CD14-positive monocyte (primary cell): ENCODE measurements around the gene TTC28. TPM values are rescaled to one million over a fixed set of nuclear protein-coding genes. Genes with fewer than 3 reads are reported as not detected.
A peak's percentile ranks its signal among the peaks of the same experiment; 100 is the strongest.

Experiments
- DNase-seq, 3 donors: peaks; one replicate each; pipeline ENCODE4 v3.0.0-alpha.2; 2011 to 2022
- H2AFZ ChIP-seq: 2 replicates; pipeline ENCODE4 v1.6.0; 2012; ENCODE audit warnings: mild to moderate bottlenecking, low read depth, low read length, inconsistent platforms; ENCODE audit not compliant: insufficient read depth, poor library complexity, severe bottlenecking
- H3K27ac ChIP-seq, 2 donors: 1 replicate in 1 of 2; 2 replicates in 1 of 2; pipeline ENCODE4 v1.5.1; 2012 to 2013; ENCODE audit warnings: low read length in 2 of 2, control low read depth in 1 of 2, inconsistent platforms in 1 of 2, low read depth in 1 of 2, mild to moderate bottlenecking in 1 of 2
- H3K27me3 ChIP-seq, 2 donors: one replicate each; pipeline versions ENCODE4 v1.6.0 to v1.6.1; 2011 to 2013; ENCODE audit warnings: low read length in 2 of 2; ENCODE audit not compliant: control insufficient read depth in 2 of 2, insufficient read depth in 2 of 2
- H3K36me3 ChIP-seq, 2 donors: replicated peaks in 1 of 2; 1 replicate in 1 of 2; 2 replicates in 1 of 2; pipeline versions ENCODE4 v1.5.1 to v1.6.1; 2012 to 2013; ENCODE audit warnings: low read length in 2 of 2, control low read depth in 1 of 2, inconsistent platforms in 1 of 2, mild to moderate bottlenecking in 1 of 2; ENCODE audit not compliant: insufficient read depth in 2 of 2, control insufficient read depth in 1 of 2
- H3K4me1 ChIP-seq, 2 donors: 1 replicate in 1 of 2; 2 replicates in 1 of 2; pipeline versions ENCODE4 v1.5.1 to v1.6.1; 2012 to 2013; ENCODE audit warnings: low read length in 2 of 2, control low read depth in 1 of 2, inconsistent platforms in 1 of 2, mild to moderate bottlenecking in 1 of 2, moderate library complexity in 1 of 2; ENCODE audit not compliant: insufficient read depth in 2 of 2, control insufficient read depth in 1 of 2
- H3K4me2 ChIP-seq: replicated peaks from 2 replicates; pipeline ENCODE3; 2012; ENCODE audit warnings: low read length, moderate library complexity, mild to moderate bottlenecking; ENCODE audit not compliant: poor library complexity, severe bottlenecking; ENCODE audit errors: extremely low read depth
- H3K4me3 ChIP-seq, 3 experiments: fragments of 200-600 bp in 1 of 3; sonication (generic) in 1 of 3; replicated peaks in 1 of 3; 1 replicate in 2 of 3; 2 replicates in 1 of 3; pipeline ENCODE4 v1.5.1; 2011 to 2013; ENCODE audit warnings: low read length in 3 of 3, mild to moderate bottlenecking in 3 of 3, control low read depth in 2 of 3, low read depth in 2 of 3, inconsistent platforms in 1 of 3, moderate library complexity in 1 of 3
- H3K79me2 ChIP-seq: 2 replicates; pipeline ENCODE4 v1.6.0; 2012; ENCODE audit warnings: mild to moderate bottlenecking, control low read depth, inconsistent platforms, low read length, moderate library complexity; ENCODE audit not compliant: insufficient read depth
- H3K9ac ChIP-seq: 2 replicates; pipeline ENCODE4 v1.6.0; 2017; ENCODE audit warnings: low read length, mild to moderate bottlenecking; ENCODE audit not compliant: insufficient read depth, poor library complexity, severe bottlenecking
- H3K9me3 ChIP-seq, 2 donors: replicated peaks in 1 of 2; 1 replicate in 1 of 2; 2 replicates in 1 of 2; pipeline versions ENCODE4 v1.5.1 to v1.6.1; 2012 to 2013; ENCODE audit warnings: low read length in 2 of 2, control low read depth in 1 of 2; ENCODE audit not compliant: control insufficient read depth in 1 of 2, insufficient read depth in 1 of 2
- H4K20me1 ChIP-seq: 2 replicates; pipeline ENCODE4 v1.6.0; 2012; ENCODE audit warnings: mild to moderate bottlenecking, low read length, control low read depth, moderate library complexity; ENCODE audit not compliant: insufficient read depth
- H3K27ac Mint-ChIP-seq, 7 donors: one replicate each; pipeline ENCODE4 v1.8.0; 2020; ENCODE audit warnings: mild to moderate bottlenecking in 7 of 7, mixed read lengths in 7 of 7, moderate library complexity in 6 of 7, inconsistent platforms in 2 of 7
- H3K27me3 Mint-ChIP-seq, 3 donors: one replicate each; pipeline ENCODE4 v1.8.0; 2021 to 2022; ENCODE audit warnings: low read depth in 3 of 3, mild to moderate bottlenecking in 3 of 3, mixed read lengths in 3 of 3, moderate library complexity in 3 of 3, inconsistent platforms in 1 of 3
- H3K36me3 Mint-ChIP-seq, 2 donors: one replicate each; pipeline ENCODE4 v1.8.0; 2020; ENCODE audit warnings: mixed read lengths in 2 of 2, inconsistent platforms in 1 of 2, mild to moderate bottlenecking in 1 of 2
- H3K4me1 Mint-ChIP-seq: one replicate; pipeline ENCODE4 v1.8.0; 2020; ENCODE audit warnings: mild to moderate bottlenecking, mixed read lengths
- H3K4me3 Mint-ChIP-seq, 2 donors: one replicate each; pipeline ENCODE4 v1.8.0; 2020; ENCODE audit warnings: mild to moderate bottlenecking in 2 of 2, mixed read lengths in 2 of 2, moderate library complexity in 1 of 2
- H3K9me3 Mint-ChIP-seq, 7 donors: one replicate each; pipeline ENCODE4 v1.8.0; 2020 to 2022; ENCODE audit warnings: mixed read lengths in 7 of 7, mild to moderate bottlenecking in 6 of 7, moderate library complexity in 6 of 7, inconsistent platforms in 2 of 7
- CTCF ChIP-seq: fragments of 200-600 bp; IDR thresholded peaks from one replicate; pipeline ENCODE4 v1.8.0; 2022; ENCODE audit warnings: antibody characterized with exemption, mild to moderate bottlenecking
- WGBS: methylation state at CpG from one replicate; pipeline ENCODE4 v1.1.5; 2013; ENCODE audit warnings: missing lambda C conversion rate; ENCODE audit not compliant: insufficient coverage; 5-methylcytosine and 5-hydroxymethylcytosine counted together
- intact Hi-C, 2 donors: fragments of 100-400 bp; cut with micrococcal nuclease; formaldehyde crosslinking; loops; one replicate each; pipeline versions ENCODE4 v1.15.0 to v1.15.1; 2023
- polyA plus RNA-seq, 3 donors: library from polyadenylated mRNA; depleted of rRNA in 1 of 3; unstranded in 2 of 3; stranded (reverse) in 1 of 3; fragments of 300-500 nt in 2 of 3; fragments of >200 nt in 1 of 3; fragmentation: Illumina TruSeq in 2 of 3; gene quantifications; 1 replicate in 2 of 3; 2 replicates in 1 of 3; pipeline ENCODE4 v1.2.3, GENCODE V29; 2012 to 2021

Gene TTC28
- polyA plus RNA-seq, 3 donors, result 0.24 to 0.61 TPM; not detected in 1

GRCh38 chr22:28728002-28728401 lies 48.4 kb upstream of the TTC28 start:
- no CpG with 5 or more reads among the region's 1 CpG for WGBS
- Histone ChIP-seq H3K4me1 (no peaks in the 10 kb centered on the region), H3K4me2 (no peak overlapping the region), H3K27ac (no peak overlapping the region), H3K36me3 (peaks cover 16 to 53% of the 10 kb centered on the region in 2 donors), H4K20me1 (no peaks in the 10 kb centered on the region), H3K79me2 (no peaks in the 10 kb centered on the region), H3K9ac (no peak overlapping the region), H2AFZ (no peak overlapping the region), H3K27me3 (no peaks in the 10 kb centered on the region), H3K4me3 (no peak overlapping the region), H3K9me3 (no peaks in the 10 kb centered on the region)
- peaks cover 0 to 3% (median 0%) of the 10 kb centered on the region in 3 donors for H3K27me3 Mint-ChIP-seq
- no peak for TF ChIP-seq CTCF
- no peak for DNase-seq
- intact Hi-C loops, result no loop called here
- peaks cover 38 to 74% of the 10 kb centered on the region in 2 donors for H3K36me3 Mint-ChIP-seq
- H3K27ac Mint-ChIP-seq, result peak overlapping the region in 1 of 7 donors; percentile 68
- peaks cover 3% of the 10 kb centered on the region for H3K4me1 Mint-ChIP-seq
- H3K4me3 Mint-ChIP-seq, result no peak overlapping the region
- H3K9me3 Mint-ChIP-seq, result peaks cover 0 to 2% (median 0%) of the 10 kb centered on the region in 7 donors

DNA sequence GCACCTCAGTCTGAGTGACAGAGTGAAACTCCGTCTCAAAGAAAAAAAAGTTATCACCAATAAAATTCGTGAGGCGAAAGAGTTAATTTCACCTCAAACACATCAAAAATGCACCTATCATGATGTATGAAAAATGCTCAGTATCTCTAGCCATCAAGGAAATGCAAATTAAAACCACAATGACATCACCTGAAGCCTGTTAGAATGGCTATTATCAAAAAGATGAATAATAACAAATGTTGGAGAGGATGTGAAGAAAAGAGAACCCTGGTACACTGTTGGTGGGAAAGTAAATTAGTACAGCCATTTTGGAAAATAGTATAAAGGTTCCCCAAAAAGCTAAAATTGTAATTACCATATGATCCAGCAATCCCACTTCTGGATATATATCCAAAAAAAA lies 38.4 kb upstream of the TTC28 start:
- Histone ChIP-seq H3K27me3 (no peaks in the 10 kb centered on the region), H3K4me2 (no peak overlapping the region), H2AFZ (no peak overlapping the region), H3K27ac (no peak overlapping the region), H3K4me3 (no peak overlapping the region), H3K79me2 (no peaks in the 10 kb centered on the region), H4K20me1 (no peaks in the 10 kb centered on the region), H3K9me3 (no peaks in the 10 kb centered on the region), H3K36me3 (peaks cover 15 to 30% of the 10 kb centered on the region in 2 donors), H3K4me1 (no peaks in the 10 kb centered on the region), H3K9ac (no peak overlapping the region)
- H3K4me1 Mint-ChIP-seq, result no peaks in the 10 kb centered on the region
- no peak overlapping the region for H3K4me3 Mint-ChIP-seq
- no CpG with 5 or more reads among the region's 3 CpGs for WGBS
- DNase-seq, result no peak
- H3K9me3 Mint-ChIP-seq, result peaks cover 0 to 3% (median 0%) of the 10 kb centered on the region in 7 donors
- peaks cover 33 to 44% of the 10 kb centered on the region in 2 donors for H3K36me3 Mint-ChIP-seq
- H3K27me3 Mint-ChIP-seq, result peaks cover 0 to 1% (median 0%) of the 10 kb centered on the region in 3 donors
- intact Hi-C loops, result loop anchor here in 1 of 2 donors (10.0 kb wide), 1 partner anchor 63 kb away; no protein-coding TSS in a partner anchor
- H3K27ac Mint-ChIP-seq, result no peak overlapping the region
- TF ChIP-seq CTCF, result no peak
